Renal cortex interstitium (tissue), 15 donors: Measurements from ENCODE around the gene GABRQ. TPM values are rescaled to one million over a fixed set of nuclear protein-coding genes. Genes with fewer than 3 reads are reported as not detected.

Experiments used
- DNase-seq, 11 donors: peaks; one replicate each; pipeline ENCODE4 v3.0.0-alpha.2; 2013; ENCODE audit warnings: low read depth in 9 of 11, low spot score in 4 of 11; ENCODE audit errors: extremely low read depth in 1 of 11
- long read RNA-seq, 16 experiments: transcript quantifications; one replicate each; lab custom pipeline, GENCODE V29; 2026
- polyA plus RNA-seq, 3 donors: library from polyadenylated mRNA; unstranded; fragments of 120-200 nt; gene quantifications; one replicate each; pipeline ENCODE4 v1.2.1, GENCODE V29; 2013; ENCODE audit not compliant: insufficient read length in 3 of 3

Gene GABRQ
- 1 to 10 TPM; 1.2 to 1.6 (median 1.3) TPM for polyA plus RNA-seq
- long read RNA-seq, donor 1: 0 reads
- long read RNA-seq, donor 2: 0 reads
- long read RNA-seq, donor 3: 0 reads
- long read RNA-seq, donor 4: 0 reads
- long read RNA-seq, donor 5: 0 reads
- long read RNA-seq, donor 6: 0 reads
- long read RNA-seq, donor 7: 0 reads
- long read RNA-seq, donor 8: 0 reads
- long read RNA-seq, donor 9: 0 reads
- long read RNA-seq, donor 10: 0 reads
- long read RNA-seq, donor 11: 0 reads
- long read RNA-seq, donor 12: 0 reads
- long read RNA-seq, donor 13, partial matches to known transcripts: 7 of 7 reads
- long read RNA-seq, donor 13, other reads (novel, unspliced or antisense): 0 of 7 reads
- long read RNA-seq, donor 14: 0 reads
- long read RNA-seq, donor 15: 0 reads
- long read RNA-seq, donor 16: 0 reads

- DNase-seq: peak in 9 of 11 donors; percentile 24 to 63 (median 44)
These were observed at the start of gene GABRQ for GRCh38 chrX:152637649-152638442. Gene GABRQ, plus strand, starts transcription at chrX:152637895. Its CDS starts 308 bp downstream, at chrX:152638203.

DNA sequence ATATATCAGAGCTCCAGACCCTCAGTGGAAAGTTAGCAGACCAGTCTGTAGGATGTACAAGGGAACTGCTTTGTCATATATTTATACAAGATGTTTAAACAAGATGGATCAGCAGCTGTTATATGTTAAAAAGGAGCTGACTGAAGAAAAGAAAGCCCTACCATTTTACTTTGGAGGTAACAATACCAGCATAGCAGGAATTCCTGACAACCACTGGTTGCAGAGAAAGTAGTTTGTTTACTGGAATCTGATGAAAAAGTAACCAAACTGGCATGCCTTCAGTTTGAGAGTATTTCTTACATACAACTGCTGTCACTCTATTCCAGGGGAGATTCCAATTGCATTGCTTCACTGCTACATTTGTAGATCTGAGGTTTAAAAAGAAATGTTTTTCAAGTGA lies 49.5 kb upstream of the GABRQ start:
- DNase-seq: no peak

GRCh38 chrX:152600853-152601633 lies 36.7 kb upstream of the GABRQ start:
- no peak for DNase-seq

DNA sequence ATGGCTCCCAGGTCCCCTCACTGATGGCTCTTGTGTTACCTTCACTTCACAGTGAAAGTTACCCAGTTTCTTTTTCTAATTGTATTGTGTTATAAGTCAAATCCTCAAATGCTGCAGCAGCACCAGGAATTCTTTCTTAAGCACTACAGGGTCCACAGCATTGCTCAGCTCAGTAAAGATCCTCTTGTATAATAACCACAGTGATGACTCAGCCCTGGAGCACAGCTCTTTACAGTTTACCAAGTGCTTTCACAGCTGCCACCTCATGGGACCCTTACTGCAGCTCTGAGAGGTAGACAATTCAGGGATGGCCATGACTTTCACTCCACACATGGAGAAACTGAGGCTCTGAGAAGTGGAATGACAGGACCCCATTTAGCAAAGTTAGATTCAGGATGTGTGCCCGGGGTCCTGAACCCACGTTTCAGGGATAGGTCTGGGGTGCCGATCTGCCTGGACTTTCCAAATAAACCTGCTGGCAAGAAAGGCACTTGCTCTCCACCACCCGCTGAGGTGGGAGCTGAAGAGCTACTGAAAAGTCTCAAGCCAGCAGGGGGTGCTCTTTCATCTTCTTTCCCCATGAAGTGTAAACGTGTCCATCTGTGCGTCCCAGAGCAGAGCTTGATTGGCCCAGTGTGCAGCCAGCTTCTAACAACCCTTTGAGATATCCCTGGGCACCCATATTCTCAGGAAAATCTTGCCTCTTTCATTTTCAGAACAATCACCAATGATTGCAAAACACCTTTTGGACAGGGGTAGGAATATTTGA lies 35.7 kb upstream of the GABRQ start:
- DNase-seq: no peak

DNA sequence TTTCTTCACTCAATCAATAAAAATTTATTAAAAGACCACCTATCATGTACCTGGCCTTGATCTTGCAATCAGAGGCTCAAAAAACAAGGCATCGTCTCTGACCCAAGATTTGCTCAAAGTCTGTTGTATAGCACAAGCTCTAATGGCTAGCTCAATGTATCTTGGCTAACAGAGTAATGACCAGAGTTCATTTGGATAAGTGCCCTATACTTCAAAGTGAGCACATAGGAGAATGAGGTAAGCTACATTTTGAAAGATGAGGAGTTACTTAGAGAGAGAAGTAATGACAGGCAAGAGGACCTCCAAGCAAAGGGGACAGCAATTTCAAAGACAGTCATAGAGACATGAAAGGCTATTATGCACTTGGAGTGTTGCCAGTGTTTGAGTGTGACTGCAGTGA lies 22.9 kb upstream of the GABRQ start:
- DNase-seq: no peak

- no peak for DNase-seq
These were observed 17.8 kb upstream of the GABRQ start for GRCh38 chrX:152619897-152620296.

DNA sequence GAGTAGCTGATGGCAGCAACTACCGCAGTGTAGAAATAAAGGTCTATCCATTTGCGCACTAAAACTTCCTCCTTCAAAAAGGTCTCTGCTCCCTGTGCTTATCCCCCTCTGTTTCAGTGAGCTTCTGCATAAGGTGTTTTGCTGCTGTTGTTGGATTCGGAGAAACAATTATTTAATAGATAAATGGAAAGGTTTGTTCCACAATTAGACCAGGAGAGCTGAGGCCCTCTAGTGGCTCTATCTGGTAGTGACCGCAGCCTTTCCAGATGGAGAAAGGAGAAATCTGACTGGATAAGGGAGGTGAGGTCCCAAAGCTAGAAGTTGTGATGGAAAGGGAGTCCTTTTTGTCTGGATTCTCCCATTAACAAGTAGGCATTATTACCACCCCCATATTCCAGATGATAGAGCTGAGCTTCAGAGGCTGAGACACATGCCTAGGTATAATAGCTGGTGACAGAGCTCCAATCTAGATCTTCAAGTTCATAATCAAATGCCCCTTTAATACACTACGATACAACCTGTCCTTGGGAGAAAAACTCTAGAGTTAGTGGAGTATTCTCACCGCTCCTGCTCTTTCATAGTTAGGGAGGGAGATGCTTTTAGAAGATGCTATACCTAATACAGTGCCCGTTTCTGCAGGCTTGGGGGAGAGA lies 5.1 kb upstream of the GABRQ start:
- peak in 2 of 11 donors; percentile 13 to 25 for DNase-seq

DNA sequence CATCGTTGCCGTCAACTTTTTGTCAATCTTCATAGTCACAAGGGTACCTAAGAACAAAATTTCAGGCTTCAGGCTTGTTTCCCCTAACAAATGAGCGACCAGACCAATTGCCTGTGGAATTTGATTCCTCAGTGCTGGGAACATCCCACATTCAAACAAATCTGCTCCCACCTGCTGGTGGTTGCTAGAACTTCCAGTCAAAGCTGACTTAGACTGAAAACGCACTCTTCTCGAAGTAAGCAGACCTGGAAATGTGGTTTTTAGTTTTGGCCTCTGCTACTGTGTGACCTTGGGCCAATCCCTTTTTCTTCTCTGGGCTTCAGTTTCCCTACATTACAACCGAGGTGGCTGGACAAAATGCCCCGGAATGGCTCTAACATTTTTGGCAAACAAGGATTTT lies 1.8 kb upstream of the GABRQ start:
- peak in 5 of 11 donors; percentile 24 to 34 (median 32) for DNase-seq

DNA sequence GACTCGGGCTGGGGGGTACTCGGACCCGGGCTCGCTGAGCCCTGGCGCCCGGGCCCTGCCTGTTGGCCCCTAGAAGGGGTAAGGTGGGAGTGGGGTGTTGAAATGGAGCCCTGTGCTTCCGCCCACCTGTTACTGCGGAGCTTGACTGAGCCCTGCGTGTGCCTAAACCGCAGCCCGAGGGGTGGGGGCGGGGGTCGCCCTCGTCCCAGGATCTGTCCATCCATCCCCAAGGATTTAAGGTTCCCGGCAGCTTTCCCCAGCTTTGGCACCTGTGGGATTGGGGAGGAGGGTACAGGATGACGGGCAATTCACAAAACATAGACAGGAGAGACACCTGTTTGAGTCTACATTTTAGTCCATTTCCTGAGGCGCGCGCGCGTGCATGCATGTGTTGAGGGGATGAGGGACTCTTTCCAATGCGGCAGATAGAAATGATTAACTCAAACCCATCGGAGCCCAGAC lies 779 bp downstream of the GABRQ start:
- no peak for DNase-seq

DNA sequence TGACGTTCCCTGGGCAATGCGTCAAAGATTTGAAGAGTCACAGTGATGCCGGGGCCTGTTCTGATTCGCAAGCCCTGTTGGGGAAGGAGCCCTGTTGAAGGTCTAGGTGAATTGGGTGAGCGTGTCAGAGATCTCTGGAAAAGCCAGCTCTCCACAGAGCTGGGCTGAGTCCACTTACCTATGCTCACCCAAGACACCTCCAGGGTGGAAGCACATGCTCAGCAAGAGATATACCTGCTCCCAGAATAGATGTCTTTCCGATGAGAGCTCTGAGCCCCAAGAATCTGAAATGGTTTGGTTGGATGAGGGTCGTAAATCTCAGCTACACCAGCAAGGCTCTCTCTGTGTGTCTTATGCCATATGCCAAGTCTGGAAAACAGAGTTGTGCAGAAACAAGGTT lies 1.7 kb downstream of the GABRQ start:
- DNase-seq: no peak

GRCh38 chrX:152640034-152640818 lies 2.5 kb downstream of the GABRQ start:
- no peak for DNase-seq

DNA sequence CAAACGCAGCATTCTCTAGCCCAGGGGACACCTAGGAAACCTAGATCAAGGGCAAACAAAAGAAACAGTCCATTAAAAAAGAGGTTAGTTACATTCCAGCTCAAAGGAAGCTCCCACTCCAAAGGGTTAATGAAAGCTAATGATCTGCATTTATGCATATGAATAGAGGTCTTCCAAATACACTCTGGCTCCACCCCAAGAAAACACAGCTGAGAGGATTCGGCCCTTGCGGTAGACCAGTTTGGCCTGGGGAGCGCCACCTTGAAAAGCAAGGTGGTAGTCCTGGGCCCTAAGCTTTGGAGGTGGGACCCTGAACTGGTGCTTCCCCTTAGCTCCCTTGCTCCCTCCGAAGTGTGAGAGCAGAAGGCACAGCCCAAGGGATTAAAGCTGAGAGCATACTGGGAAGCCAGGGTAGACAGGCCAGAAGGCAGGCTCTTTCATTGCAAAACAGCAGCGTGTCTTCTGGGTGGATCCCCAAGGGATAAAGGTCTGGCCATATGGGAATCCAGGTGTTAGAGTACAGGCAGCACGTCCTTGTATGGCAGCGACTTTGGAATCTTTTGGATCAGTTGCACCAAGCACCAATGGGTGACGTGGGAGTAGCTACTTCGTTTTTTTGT lies 3.7 kb downstream of the GABRQ start:
- no peak for DNase-seq

DNA sequence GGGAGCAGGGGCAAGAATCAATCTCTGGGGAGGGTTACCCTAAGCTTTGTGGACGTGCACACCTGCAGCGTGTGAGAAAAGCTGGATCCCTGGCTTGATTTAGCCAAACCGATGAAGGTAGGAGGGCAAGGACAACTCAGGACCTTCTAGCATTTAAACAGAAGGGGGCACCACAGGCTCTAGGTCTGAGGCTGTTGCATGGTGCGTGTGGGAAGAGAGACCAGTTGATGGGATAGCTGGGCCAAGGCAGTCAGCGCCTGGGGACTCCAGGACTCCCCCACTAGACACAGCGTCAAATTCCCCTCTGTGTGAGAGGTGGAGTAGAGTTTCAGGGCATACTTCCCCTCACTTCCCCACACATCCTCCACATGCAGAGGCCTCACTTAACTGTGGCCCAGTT lies 4.3 kb downstream of the GABRQ start:
- DNase-seq: peak in 1 of 11 donors; percentile 7

GRCh38 chrX:152642931-152643564 lies 5.4 kb downstream of the GABRQ start:
- no peak for DNase-seq

GRCh38 chrX:152646961-152647360 lies 9.3 kb downstream of the GABRQ start:
- no peak for DNase-seq

- DNase-seq: no peak
These were observed 10.3 kb downstream of the GABRQ start for GRCh38 chrX:152647978-152648377.

DNA sequence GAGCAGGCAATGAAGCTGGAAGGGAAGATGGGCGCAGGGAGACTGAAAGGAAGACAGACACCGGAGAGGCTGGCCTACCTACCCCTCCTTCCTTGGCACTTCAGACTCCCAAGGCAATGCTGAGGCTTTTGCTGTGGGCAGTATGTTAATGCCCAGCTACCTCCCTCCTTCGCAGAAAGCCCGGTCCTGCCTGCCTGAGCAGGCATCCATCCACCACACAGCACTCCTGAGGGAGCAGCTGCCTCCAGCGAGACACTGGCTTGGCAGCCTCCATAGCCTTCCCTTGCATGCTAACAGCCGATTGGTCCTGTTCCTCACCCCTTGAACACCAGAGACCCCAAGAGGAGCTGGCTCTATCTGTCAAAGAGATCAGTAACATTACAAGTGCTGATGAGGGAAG lies 14.4 kb downstream of the GABRQ start:
- no peak for DNase-seq
